ENCODE measurements around the gene EMD.
"Not testable (repeated sequence)": the region's sequence is repeated elsewhere in the genome, so short reads cannot be mapped to it uniquely, and the experiment has no call there.

EMD gene

GRCh38 chrX:154397888-154398667 lies 19.0 kb downstream of the EMD start, which contains the start of gene RPL10:
Gene RPL10, plus strand, starts transcription at chrX:154398377. Its CDS starts 143 bp downstream, at chrX:154398520.
- DNase-seq: peak; percentile 92

- DNase-seq: peak; percentile 53
Measured at GRCh38 chrX:154398668-154399526, 19.8 kb downstream of the EMD start.

- DNase-seq: no peak
Measured at GRCh38 chrX:154399527-154400368, 20.7 kb downstream of the EMD start.

DNA sequence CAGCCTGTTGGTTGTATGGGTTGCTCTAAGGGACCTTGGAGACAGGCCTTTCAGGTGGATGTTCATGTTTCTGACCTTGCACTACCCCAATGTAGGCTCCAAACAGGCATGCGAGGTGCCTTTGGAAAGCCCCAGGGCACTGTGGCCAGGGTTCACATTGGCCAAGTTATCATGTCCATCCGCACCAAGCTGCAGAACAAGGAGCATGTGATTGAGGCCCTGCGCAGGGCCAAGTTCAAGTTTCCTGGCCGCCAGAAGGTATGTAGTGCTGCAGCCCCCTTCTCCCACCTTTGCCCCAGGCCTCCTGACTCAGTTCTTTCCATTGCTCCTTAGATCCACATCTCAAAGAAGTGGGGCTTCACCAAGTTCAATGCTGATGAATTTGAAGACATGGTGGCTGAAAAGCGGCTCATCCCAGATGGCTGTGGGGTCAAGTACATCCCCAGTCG lies 21.3 kb downstream of the EMD start:
- not testable (repeated sequence) for DNase-seq

DNA sequence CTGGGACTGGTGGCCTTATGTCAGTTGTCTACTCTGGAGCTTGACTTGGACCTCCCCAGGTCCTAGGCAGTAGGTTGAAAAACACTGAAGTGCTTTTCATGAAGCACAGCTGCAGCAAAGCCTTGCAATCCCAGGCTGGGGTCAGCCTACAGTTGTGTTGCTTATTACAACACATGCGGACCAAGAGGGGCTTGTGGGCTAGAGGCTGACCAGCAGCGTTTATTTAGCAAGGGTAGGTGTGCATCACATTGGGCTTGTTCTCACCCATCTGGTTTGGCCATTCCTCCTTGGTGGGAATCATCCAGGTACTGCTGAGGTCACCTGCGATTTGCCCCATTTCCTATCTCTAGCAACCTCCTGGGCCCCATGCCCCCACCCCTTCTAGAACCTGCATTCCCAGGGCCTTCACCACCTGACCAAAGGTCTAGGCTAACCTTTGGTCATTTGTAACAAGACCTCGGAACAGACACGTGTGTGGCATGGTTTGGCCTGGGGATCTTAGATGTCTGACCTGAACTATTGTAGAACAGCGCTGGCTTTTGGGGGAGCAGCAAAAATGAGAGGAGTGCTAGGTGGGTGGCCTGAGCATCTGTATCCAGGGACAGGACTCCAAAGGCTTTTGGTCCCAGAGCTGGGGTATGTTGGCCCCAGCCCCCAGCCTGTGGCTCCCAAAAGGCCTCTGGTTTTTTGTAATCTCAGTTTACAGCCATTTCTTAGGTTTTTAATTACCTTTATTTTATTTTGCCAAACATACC lies 22.1 kb downstream of the EMD start:
- no peak for DNase-seq

GRCh38 chrX:154401918-154402621 lies 23.0 kb downstream of the EMD start:
- no peak for DNase-seq

- DNase-seq: no peak
Measured at GRCh38 chrX:154402622-154403127, 23.6 kb downstream of the EMD start.

DNA sequence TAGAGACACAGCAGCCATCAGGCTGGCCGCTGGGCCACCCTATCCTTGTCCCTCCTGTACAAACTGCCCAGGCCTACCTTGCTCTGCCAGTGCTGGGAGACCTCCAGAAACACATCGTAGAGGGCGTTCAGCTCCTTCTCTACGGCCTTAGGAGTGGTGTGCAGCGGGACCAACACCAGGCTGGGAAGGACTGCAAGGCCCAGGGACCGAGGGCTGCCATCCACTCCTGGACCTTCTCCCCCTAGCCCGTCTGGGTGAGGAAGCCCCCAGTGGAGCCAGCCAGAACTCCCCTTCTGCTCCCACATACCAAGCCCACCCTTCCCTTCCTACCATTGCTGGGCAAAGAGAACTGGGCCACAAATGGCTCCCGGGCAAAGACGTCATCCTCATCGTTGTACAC lies 24.1 kb downstream of the EMD start:
- no peak for DNase-seq

DNA sequence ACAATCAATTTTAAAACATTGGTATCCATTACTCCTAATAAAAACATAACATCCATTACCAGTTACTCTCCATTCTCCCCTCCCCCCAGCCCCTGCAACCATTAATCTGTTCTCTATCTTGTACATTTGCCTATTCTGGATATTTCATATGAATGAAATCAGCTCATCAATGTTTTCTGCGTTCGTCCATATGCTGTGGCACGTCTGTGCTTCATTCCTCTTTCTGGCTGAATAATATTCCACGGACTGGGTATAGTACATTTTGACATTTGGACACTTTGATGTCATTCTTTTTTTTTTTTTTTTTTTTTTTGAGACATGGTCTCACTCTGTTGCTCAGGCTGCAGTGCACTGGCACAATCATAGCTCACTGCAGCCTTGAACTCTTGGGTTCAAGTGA lies 24.8 kb downstream of the EMD start:
- DNase-seq: no peak

- no peak for DNase-seq
Measured at GRCh38 chrX:154404625-154405192, 25.6 kb downstream of the EMD start.

DNA sequence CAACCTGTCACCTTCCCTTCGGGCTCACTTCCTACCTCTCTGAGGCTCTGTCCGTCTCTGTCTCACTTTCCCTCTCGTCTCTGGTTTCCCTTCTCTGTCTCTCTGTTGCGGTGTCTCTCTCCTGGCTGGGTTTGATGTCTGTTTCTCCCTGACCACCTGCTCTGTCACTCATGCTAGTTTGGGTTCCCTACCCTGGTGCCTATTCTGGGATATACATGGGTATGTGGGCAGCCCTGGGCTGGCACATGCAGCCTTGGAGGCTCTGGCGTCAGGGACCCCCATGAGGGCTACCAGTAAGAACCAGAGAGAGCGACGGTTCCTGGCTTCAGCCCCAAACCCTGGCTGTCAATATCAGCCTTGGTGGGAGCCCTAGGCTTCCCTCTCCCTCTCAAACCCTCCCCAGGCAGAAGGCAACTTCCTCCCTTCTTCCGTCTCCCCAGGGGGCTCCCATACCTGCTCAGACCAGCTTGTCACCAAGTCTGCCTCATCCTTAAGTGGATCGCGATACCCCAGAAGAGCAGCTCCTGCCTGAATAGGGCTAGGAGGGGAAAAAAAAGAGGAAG lies 29.6 kb downstream of the EMD start:
- DNase-seq: no peak

GRCh38 chrX:154409222-154409871 lies 30.3 kb downstream of the EMD start, which contains the start of gene DNASE1L1:
Gene DNASE1L1, minus strand, starts transcription at chrX:154409254. Its CDS starts 3,686 bp downstream, at chrX:154405568.
- DNase-seq: no peak

GRCh38 chrX:154411981-154412340 lies 32.9 kb downstream of the EMD start:
- peak; percentile 23 for DNase-seq

GRCh38 chrX:154412468-154412867 lies 33.4 kb downstream of the EMD start:
- no peak for DNase-seq

- DNase-seq: no peak
Measured at GRCh38 chrX:154413142-154413541, 34.0 kb downstream of the EMD start.

- DNase-seq: no peak
Measured at GRCh38 chrX:154417157-154417556, 38.1 kb downstream of the EMD start.

GRCh38 chrX:154419189-154419588 lies 40.1 kb downstream of the EMD start:
- DNase-seq: no peak

GRCh38 chrX:154419688-154420401 lies 40.8 kb downstream of the EMD start:
- DNase-seq: no peak

DNA sequence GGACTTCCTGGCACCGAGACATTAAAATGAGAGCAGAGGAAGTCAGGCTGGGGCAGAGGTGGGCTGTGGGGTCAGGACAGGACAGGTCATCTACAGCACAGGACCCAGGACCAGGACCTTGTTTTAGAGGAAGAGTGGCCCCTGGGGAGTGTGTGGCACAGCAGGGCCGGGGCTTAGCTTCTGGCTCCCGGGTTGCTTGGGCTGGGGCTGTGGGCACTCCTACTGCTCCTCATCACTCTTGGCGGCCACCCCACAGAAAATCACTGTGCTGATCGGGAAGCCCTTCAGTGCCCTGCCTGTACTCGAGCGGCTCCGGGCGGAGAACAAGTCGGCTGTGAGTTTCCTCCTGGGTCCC lies 41.3 kb downstream of the EMD start:
- DNase-seq: no peak

Data from NCI-H187 treated with DMSO at 0.1 percent for 48 hours (cell line).